ENCODE measurements around the gene BHLHE23.

Gene BHLHE23

GRCh38 chr20:62971950-62972844 is 34.6 kb downstream of the BHLHE23 start:
- peak; percentile 93 for DNase-seq
- ATAC-seq: peak; percentile 94

- no peak for DNase-seq
- no peak for ATAC-seq
Measured at GRCh38 chr20:62971211-62971949, 35.4 kb downstream of the BHLHE23 start.

GRCh38 chr20:62970307-62971210 is 36.2 kb downstream of the BHLHE23 start:
- ATAC-seq (no peak), DNase-seq (no peak)

- ATAC-seq (no peak), DNase-seq (no peak)
Measured at GRCh38 chr20:62969939-62970306, 36.8 kb downstream of the BHLHE23 start.

GRCh38 chr20:62969179-62969760 is 37.5 kb downstream of the BHLHE23 start:
- no peak for ATAC-seq

GRCh38 chr20:62968378-62969178 is 38.2 kb downstream of the BHLHE23 start:
- no peak for ATAC-seq
- DNase-seq: no peak

More at GRCh38 chr20:62969179-62969760, 37.5 kb downstream of the BHLHE23 start:
- no peak for DNase-seq

- ATAC-seq: no peak
- no peak for DNase-seq
Measured at GRCh38 chr20:62967628-62968351, 39.0 kb downstream of the BHLHE23 start.

- ATAC-seq: no peak
- DNase-seq: no peak
Measured at GRCh38 chr20:62967149-62967501, 39.6 kb downstream of the BHLHE23 start.

- no peak for DNase-seq
- ATAC-seq: no peak
Measured at GRCh38 chr20:62966212-62967148, 40.3 kb downstream of the BHLHE23 start.

GRCh38 chr20:62965363-62965771 is 41.4 kb downstream of the BHLHE23 start:
- DNase-seq (no peak), ATAC-seq (no peak)

GRCh38 chr20:62964700-62965099 is 42.1 kb downstream of the BHLHE23 start:
- ATAC-seq (no peak), DNase-seq (no peak)

GRCh38 chr20:62963614-62964397 is 43.0 kb downstream of the BHLHE23 start:
- no peak for DNase-seq

GRCh38 chr20:62962891-62963613 is 43.7 kb downstream of the BHLHE23 start:
- no peak for ATAC-seq
- no peak for DNase-seq

More at GRCh38 chr20:62963614-62964397, 43.0 kb downstream of the BHLHE23 start:
- ATAC-seq: no peak

GRCh38 chr20:62962221-62962879 is 44.4 kb downstream of the BHLHE23 start:
- no peak for DNase-seq
- no peak for ATAC-seq

- DNase-seq (no peak), ATAC-seq (no peak)
Measured at GRCh38 chr20:62961799-62962198, 45.0 kb downstream of the BHLHE23 start.

- DNase-seq: no peak
- no peak for ATAC-seq
Measured at GRCh38 chr20:62961310-62961783, 45.4 kb downstream of the BHLHE23 start.
